Suprapubic skin (tissue), 4 donors: ENCODE data around the gene TYW3. TPM values are rescaled to one million over a fixed set of nuclear protein-coding genes. Genes with fewer than 3 reads are reported as not detected.

Source experiments
- DNase-seq, 2 donors: peaks; one replicate each; pipeline ENCODE4 v3.0.0-alpha.2; 2019; ENCODE audit warnings: low spot score in 2 of 2
- H3K27ac ChIP-seq: fragments of 200-600 bp; sonication (generic); one replicate; pipeline ENCODE4 v1.5.1; 2019
- H3K27me3 ChIP-seq: fragments of 200-600 bp; sonication (generic); one replicate; pipeline ENCODE4 v1.5.1; 2019
- H3K36me3 ChIP-seq: fragments of 200-600 bp; sonication (generic); one replicate; pipeline ENCODE4 v1.5.1; 2019
- H3K4me1 ChIP-seq: fragments of 200-600 bp; sonication (generic); one replicate; pipeline ENCODE4 v1.5.1; 2019
- H3K4me3 ChIP-seq: fragments of 200-600 bp; sonication (generic); one replicate; pipeline ENCODE4 v1.5.1; 2019; ENCODE audit warnings: mild to moderate bottlenecking
- H3K9me3 ChIP-seq: fragments of 200-600 bp; sonication (generic); one replicate; pipeline ENCODE4 v1.5.1; 2019
- EP300 ChIP-seq: sonication (generic); formaldehyde crosslinking; IDR thresholded peaks from one replicate; pipeline ENCODE4 v1.6.1; 2017; ENCODE audit warnings: antibody characterized with exemption
- POLR2A ChIP-seq, 2 donors: fragments of 450-650 bp; IDR thresholded peaks; one replicate each; pipeline ENCODE4 v1.6.1; 2017; ENCODE audit warnings: antibody characterized with exemption in 2 of 2, mild to moderate bottlenecking in 2 of 2, moderate library complexity in 2 of 2
- POLR2AphosphoS5 ChIP-seq, 3 donors: sonication (generic); formaldehyde crosslinking; IDR thresholded peaks; one replicate each; pipeline ENCODE4 v1.6.1; 2017; ENCODE audit warnings: antibody characterized with exemption in 3 of 3
- WGBS: methylation state at CpG from one replicate; pipeline ENCODE4 v1.1.5; 2018; 5-methylcytosine and 5-hydroxymethylcytosine counted together
- total RNA-seq, 4 donors: library from RNA; depleted of rRNA; stranded (reverse); fragments of >200 nt; gene quantifications; one replicate each; pipeline ENCODE4 v1.1.0, GENCODE V29; 2016
- TF ChIP-seq, protein P1 (sequence below), 2 donors: fragments of 200-600 bp in 1 of 2; fragments of 450-650 bp in 1 of 2; sonication (generic) in 1 of 2; IDR thresholded peaks; one replicate each; pipeline ENCODE4 v1.5.1; 2016 to 2019; ENCODE audit warnings: antibody characterized with exemption in 2 of 2, mild to moderate bottlenecking in 1 of 2, moderate library complexity in 1 of 2

The TYW3 gene
- total RNA-seq, 4 donors from 2014 or later, result 7.4 to 15.8 (median 11.0) TPM

DNA sequence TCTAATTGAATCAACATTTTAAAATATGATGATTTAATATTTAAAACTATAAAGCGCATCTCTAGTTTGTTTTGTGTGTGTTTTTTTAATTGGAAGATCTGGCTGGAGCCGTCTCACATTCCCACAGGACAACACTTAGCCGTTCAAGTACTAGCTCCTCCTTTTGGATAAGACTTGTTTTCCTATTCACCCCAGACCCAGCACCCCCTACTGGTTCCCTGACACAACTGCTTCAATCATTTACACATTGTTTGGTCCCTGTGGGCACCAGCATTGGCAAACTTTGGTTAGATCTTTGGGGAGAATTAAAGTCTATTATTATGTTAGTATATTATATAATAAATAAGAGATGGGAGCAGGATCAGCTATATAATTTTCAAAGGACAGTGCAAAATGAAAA, 34.5 kb downstream of the TYW3 start:
- 64% methylated on average over 3 of the region's 3 CpGs for WGBS
- no peak for TF ChIP-seq POLR2A (IDR thresholded peaks at IDR 0.05)
- Histone ChIP-seq H3K27me3 (no peaks in the 10 kb centered on the region), H3K4me3 (no peak overlapping the region), H3K9me3 (no peaks in the 10 kb centered on the region), H3K36me3 (peaks cover 12% of the 10 kb centered on the region), H3K27ac (no peak overlapping the region), H3K4me1 (no peaks in the 10 kb centered on the region)
- no peak for DNase-seq

DNA sequence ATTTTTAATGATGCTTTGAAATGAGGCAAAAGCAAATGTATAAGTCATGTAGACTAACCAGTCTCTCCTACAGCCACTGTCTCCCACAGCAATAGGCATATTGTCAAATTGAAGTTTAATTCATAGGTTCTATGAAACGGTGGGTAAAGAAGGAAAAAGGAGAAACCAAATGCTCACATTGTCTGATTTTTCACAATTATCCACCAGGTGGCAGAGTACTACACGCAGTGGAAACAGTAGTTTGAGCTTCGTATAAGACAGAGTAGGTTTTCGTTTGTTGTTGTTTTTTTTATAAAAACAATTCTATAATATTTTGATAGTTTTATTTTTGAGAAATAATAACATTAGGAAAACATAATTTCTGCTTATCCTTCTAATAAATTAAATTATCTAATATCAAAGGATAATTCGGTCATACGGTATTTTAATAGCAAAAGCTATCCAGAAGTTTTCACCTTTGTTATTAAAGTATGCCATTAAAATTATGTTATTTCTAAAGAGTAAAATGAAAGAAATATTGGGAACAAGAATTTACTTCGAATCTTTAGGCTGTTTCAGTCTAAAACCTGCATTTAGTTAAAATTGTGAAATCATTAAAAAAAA, 39.1 kb downstream of the TYW3 start:
- no peaks in the 10 kb centered on the region for H3K4me1 ChIP-seq
- 26% methylated on average over 7 of the region's 7 CpGs for WGBS
- no peak overlapping the region for H3K4me3 ChIP-seq
- H3K36me3 ChIP-seq, result no peaks in the 10 kb centered on the region
- H3K27ac ChIP-seq, result no peak overlapping the region
- no peaks in the 10 kb centered on the region for H3K9me3 ChIP-seq
- H3K27me3 ChIP-seq, result no peaks in the 10 kb centered on the region
- TF ChIP-seq, protein P1, sequence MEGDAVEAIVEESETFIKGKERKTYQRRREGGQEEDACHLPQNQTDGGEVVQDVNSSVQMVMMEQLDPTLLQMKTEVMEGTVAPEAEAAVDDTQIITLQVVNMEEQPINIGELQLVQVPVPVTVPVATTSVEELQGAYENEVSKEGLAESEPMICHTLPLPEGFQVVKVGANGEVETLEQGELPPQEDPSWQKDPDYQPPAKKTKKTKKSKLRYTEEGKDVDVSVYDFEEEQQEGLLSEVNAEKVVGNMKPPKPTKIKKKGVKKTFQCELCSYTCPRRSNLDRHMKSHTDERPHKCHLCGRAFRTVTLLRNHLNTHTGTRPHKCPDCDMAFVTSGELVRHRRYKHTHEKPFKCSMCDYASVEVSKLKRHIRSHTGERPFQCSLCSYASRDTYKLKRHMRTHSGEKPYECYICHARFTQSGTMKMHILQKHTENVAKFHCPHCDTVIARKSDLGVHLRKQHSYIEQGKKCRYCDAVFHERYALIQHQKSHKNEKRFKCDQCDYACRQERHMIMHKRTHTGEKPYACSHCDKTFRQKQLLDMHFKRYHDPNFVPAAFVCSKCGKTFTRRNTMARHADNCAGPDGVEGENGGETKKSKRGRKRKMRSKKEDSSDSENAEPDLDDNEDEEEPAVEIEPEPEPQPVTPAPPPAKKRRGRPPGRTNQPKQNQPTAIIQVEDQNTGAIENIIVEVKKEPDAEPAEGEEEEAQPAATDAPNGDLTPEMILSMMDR (IDR thresholded peaks at IDR 0.05), result peak; percentile 3 to 51
- TF ChIP-seq POLR2AphosphoS5 (IDR thresholded peaks at IDR 0.05), result no peak
- DNase-seq, result no peak

DNA sequence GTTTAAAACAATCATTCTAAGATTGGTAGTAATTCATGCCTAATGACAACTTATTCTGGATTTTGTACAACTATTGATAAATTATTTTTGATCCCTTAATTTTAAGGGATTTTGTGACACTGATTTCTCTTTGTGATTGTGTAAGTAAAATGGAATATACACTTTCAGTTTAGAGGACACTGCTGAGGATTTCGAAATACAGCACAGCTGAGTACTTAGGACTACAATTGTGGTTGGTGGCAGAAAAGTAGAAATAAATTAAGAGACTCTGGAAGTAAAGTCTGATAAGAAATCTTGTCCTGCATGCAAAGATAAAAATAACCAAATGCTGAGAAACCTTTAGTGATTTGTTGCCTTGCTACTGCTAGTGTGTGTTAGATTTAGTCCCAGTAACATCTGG, 40.0 kb downstream of the TYW3 start:
- Histone ChIP-seq H3K36me3 (no peaks in the 10 kb centered on the region), H3K9me3 (no peaks in the 10 kb centered on the region), H3K27ac (no peak overlapping the region), H3K4me1 (no peaks in the 10 kb centered on the region), H3K27me3 (no peaks in the 10 kb centered on the region), H3K4me3 (no peak overlapping the region)
- no peak for TF ChIP-seq POLR2A (IDR thresholded peaks at IDR 0.05)
- TF ChIP-seq, protein P1 (IDR thresholded peaks at IDR 0.05), result no peak
- no peak for TF ChIP-seq POLR2AphosphoS5 (IDR thresholded peaks at IDR 0.05)
- TF ChIP-seq EP300, result no peak
- DNase-seq, result no peak
- 25% methylated on average over 1 of the region's 1 CpG for WGBS

DNA sequence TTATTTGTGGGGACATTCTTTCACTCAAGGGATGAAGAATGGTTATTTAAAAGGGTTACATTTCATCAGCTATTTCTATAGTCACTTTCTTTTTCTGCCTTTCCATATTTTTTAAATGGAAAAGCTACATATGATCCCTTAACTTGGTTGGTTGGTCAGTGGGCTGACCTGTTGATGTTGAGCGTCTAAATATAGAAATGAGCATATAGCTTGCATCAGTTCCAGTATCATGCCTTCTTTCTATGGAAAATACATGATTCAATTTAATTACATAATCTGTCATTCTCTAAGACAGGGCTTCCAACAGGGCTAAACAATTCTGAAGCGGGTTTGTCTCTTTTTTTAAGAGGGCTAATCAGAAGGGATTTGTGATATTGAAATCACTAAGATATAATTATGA, 40.6 kb downstream of the TYW3 start:
- H3K4me3 ChIP-seq, result no peak overlapping the region

DNA sequence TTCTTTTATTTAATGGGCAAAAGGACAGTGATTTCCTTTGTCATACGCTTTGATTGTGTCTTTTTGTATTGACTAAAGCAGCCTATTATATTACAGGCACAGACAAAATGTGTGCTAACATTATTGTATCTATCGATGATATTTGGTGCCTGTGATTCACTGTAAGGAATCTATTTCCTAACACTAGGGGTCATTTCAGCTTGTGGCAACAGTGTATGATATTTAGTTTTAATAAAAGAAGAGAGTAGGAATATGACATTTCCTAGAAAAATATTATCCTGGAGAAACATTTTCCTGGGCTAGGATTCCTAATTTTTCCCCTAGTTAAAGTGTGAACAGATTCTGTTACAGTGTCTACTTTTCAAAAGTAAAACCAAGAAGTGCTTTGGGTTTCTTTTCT, 42.8 kb downstream of the TYW3 start:
- H3K9me3 ChIP-seq, result no peaks in the 10 kb centered on the region
- TF ChIP-seq POLR2A (IDR thresholded peaks at IDR 0.05), result no peak
- H3K27me3 ChIP-seq, result no peaks in the 10 kb centered on the region
- H3K4me1 ChIP-seq, result no peaks in the 10 kb centered on the region
- no peaks in the 10 kb centered on the region for H3K36me3 ChIP-seq
- no peak overlapping the region for H3K4me3 ChIP-seq
- DNase-seq, result no peak
- H3K27ac ChIP-seq, result no peak overlapping the region
- 85% methylated on average over 2 of the region's 2 CpGs for WGBS

More for the DNA sequence above, 40.6 kb downstream of the TYW3 start:
- H3K9me3 ChIP-seq, result no peaks in the 10 kb centered on the region
- H3K36me3 ChIP-seq, result no peaks in the 10 kb centered on the region
- 76% methylated on average over 2 of the region's 2 CpGs for WGBS
- TF ChIP-seq, protein P1 (IDR thresholded peaks at IDR 0.05), result no peak
- no peak for TF ChIP-seq POLR2AphosphoS5 (IDR thresholded peaks at IDR 0.05)
- TF ChIP-seq POLR2A (IDR thresholded peaks at IDR 0.05), result no peak
- no peak for TF ChIP-seq EP300
- no peaks in the 10 kb centered on the region for H3K4me1 ChIP-seq
- no peak for DNase-seq
- H3K27me3 ChIP-seq, result no peaks in the 10 kb centered on the region
- no peak overlapping the region for H3K27ac ChIP-seq

DNA sequence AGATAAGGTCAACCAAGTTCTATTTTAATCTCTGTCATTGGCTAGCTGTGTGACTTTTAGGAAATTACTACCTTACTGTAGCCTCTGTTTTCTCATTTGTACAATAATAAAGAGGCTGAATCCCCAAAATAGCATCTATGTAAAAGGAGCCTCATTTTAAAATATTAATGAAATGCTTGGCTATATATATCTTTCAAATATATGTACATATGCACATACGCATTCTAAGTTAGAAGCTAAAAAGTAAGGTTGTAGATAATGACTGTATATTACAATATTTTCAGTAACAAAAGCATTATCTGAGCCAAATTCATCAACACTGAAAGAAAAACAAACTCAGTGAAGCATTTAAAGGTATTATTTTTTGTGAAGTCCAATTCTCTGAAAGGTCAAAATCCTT, 44.6 kb downstream of the TYW3 start:
- TF ChIP-seq EP300, result no peak
- TF ChIP-seq POLR2AphosphoS5 (IDR thresholded peaks at IDR 0.05), result no peak
- TF ChIP-seq POLR2A (IDR thresholded peaks at IDR 0.05), result no peak
- TF ChIP-seq, protein P1 (IDR thresholded peaks at IDR 0.05), result no peak
- Histone ChIP-seq H3K4me1 (no peaks in the 10 kb centered on the region), H3K27ac (no peak overlapping the region), H3K36me3 (no peaks in the 10 kb centered on the region), H3K4me3 (no peak overlapping the region), H3K27me3 (no peaks in the 10 kb centered on the region), H3K9me3 (no peaks in the 10 kb centered on the region)
- DNase-seq, result no peak
- 100% methylated on average over 1 of the region's 1 CpG for WGBS
